ENCODE measurements around the gene KLHL6. TPM values are rescaled to one million over a fixed set of nuclear protein-coding genes. Genes with fewer than 3 reads are reported as not detected.

The KLHL6 gene
- total RNA-seq, 1 experiment from 2014 or later: not detected

DNA sequence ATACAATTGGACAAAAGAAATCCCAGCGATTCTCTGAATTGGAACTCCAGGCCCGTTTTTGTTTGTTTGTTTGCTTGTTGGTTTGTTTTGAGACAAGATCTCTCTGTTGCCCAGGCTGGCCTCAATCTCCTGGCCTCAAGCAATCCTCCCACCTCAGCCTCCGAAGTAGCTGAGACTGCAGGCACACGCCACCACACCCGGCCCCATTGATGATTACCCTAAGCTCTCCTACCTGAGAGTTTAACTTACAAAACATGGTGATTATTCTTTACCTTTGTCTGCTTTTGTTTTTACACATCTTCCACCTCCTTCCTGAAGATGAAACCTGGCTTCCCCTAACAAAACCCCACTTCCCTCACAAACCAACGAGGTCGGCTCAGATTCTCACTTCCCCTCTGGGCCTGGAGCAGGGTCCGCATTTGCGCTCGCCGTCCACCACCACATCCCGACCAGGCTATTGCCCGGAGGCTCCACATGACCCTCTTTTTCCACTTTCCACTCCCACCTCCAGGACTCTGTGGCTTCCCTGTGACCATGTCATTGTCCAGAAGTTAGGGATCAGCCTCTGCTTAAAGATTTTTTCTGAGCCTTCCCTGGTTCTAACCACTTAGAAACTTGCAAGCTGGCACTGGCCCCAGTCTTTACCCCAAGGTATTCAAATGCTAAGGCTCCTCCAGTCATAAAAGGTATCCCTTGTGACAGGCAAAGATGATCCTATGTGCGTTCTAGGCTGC lies 14.8 kb downstream of the KLHL6 start:
- ChIA-PET POLR2A (ENCODE audit: low non-redundant PET) (no interaction called here), CTCF (no interaction called here)
- Histone ChIP-seq H3K4me1 (ENCODE audit: insufficient read depth, low read length, poor library complexity, severe bottlenecking) (no peaks in the 10 kb centered on the region), H3K9me3 (ENCODE audit: low read depth, low read length, poor library complexity, severe bottlenecking) (no peaks in the 10 kb centered on the region), H3K36me3 (ENCODE audit: insufficient read depth, low read length, poor library complexity, severe bottlenecking) (no peaks in the 10 kb centered on the region), H3K27ac (ENCODE audit: low read depth, low read length, poor library complexity, severe bottlenecking) (no peak overlapping the region), H3K27me3 (replicated peaks; ENCODE audit: insufficient read depth, low read depth, low read length, poor library complexity) (no peaks in the 10 kb centered on the region), H3K4me3 (ENCODE audit: low read depth, low read length, poor library complexity, severe bottlenecking) (no peak overlapping the region)
- intact Hi-C loops (cut with micrococcal nuclease; ENCODE audit: unreplicated experiment): no loop called here
- no peak for DNase-seq (ENCODE audit: low spot score)
- TF ChIP-seq EZH2 (IDR thresholded peaks at IDR 0.05; ENCODE audit: borderline replicate concordance, low read depth, low read length, poor library complexity, severe bottlenecking): no peak
- TF ChIP-seq, protein P1, sequence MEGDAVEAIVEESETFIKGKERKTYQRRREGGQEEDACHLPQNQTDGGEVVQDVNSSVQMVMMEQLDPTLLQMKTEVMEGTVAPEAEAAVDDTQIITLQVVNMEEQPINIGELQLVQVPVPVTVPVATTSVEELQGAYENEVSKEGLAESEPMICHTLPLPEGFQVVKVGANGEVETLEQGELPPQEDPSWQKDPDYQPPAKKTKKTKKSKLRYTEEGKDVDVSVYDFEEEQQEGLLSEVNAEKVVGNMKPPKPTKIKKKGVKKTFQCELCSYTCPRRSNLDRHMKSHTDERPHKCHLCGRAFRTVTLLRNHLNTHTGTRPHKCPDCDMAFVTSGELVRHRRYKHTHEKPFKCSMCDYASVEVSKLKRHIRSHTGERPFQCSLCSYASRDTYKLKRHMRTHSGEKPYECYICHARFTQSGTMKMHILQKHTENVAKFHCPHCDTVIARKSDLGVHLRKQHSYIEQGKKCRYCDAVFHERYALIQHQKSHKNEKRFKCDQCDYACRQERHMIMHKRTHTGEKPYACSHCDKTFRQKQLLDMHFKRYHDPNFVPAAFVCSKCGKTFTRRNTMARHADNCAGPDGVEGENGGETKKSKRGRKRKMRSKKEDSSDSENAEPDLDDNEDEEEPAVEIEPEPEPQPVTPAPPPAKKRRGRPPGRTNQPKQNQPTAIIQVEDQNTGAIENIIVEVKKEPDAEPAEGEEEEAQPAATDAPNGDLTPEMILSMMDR (conservative IDR thresholded peaks at IDR 0.05; ENCODE audit: low read depth, low read length): no peak
- BruUV-seq (replicated peaks): no TSS peak

DNA sequence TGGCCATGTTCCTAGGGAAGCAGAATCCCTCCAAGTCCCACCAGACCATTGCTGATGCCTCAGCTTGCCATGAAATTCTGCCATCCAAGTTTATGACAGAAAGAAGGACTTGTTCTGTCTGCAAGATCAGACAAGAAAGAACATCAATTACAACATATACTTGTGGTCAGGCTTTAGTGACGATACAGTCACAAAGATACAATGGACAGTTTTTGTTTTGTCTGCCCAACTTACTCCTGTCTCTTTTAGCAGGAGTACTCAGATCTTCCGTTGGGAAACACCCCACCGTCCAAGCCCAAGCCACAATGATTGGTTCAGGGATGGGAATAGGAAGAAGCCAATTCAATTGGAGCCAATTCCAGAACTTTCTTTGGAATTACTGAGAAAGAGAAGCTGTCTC lies 15.7 kb downstream of the KLHL6 start:
- BruUV-seq (replicated peaks): no TSS peak
- CTCF ChIA-PET: no interaction called here
- Histone ChIP-seq H3K4me1 (ENCODE audit: insufficient read depth, low read length, poor library complexity, severe bottlenecking) (no peaks in the 10 kb centered on the region), H3K36me3 (ENCODE audit: insufficient read depth, low read length, poor library complexity, severe bottlenecking) (no peaks in the 10 kb centered on the region), H3K9me3 (ENCODE audit: low read depth, low read length, poor library complexity, severe bottlenecking) (no peaks in the 10 kb centered on the region), H3K4me3 (ENCODE audit: low read depth, low read length, poor library complexity, severe bottlenecking) (no peak overlapping the region), H3K27ac (ENCODE audit: low read depth, low read length, poor library complexity, severe bottlenecking) (no peak overlapping the region), H3K27me3 (replicated peaks; ENCODE audit: insufficient read depth, low read depth, low read length, poor library complexity) (no peaks in the 10 kb centered on the region)
- POLR2A ChIA-PET (ENCODE audit: low non-redundant PET): no interaction called here
- no peak for TF ChIP-seq EZH2 (IDR thresholded peaks at IDR 0.05; ENCODE audit: borderline replicate concordance, low read depth, low read length, poor library complexity, severe bottlenecking)
- TF ChIP-seq, protein P1 (conservative IDR thresholded peaks at IDR 0.05; ENCODE audit: low read depth, low read length): no peak
- intact Hi-C loops (cut with micrococcal nuclease; ENCODE audit: unreplicated experiment): no loop called here
- no peak for DNase-seq (ENCODE audit: low spot score)

DNA sequence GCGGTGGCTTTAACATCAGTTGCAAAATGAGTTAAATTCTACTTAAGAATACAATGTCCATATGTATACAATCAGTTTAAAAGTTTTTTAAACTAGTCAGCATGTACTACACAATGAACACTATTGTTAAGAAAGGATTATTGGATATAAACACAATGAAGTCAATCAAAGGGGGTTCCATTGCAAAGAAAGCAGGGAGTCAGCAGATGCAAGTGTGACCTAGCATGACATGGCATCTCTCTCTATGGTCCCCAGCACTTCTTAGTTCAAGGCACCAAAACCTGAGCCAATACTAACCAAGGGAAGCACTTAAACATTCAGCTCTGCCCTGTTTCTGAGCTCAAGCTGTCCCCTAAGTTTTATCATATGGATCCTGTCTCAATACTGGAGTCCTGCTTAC lies 17.0 kb downstream of the KLHL6 start:
- ChIA-PET CTCF (no interaction called here), POLR2A (ENCODE audit: low non-redundant PET) (no interaction called here)
- no peaks in the 10 kb centered on the region for H3K4me1 ChIP-seq (ENCODE audit: insufficient read depth, low read length, poor library complexity, severe bottlenecking)
- H3K9me3 ChIP-seq (ENCODE audit: low read depth, low read length, poor library complexity, severe bottlenecking): no peaks in the 10 kb centered on the region
- TF ChIP-seq, protein P1 (conservative IDR thresholded peaks at IDR 0.05; ENCODE audit: low read depth, low read length): no peak
- TF ChIP-seq EZH2 (IDR thresholded peaks at IDR 0.05; ENCODE audit: borderline replicate concordance, low read depth, low read length, poor library complexity, severe bottlenecking): no peak
- intact Hi-C loops (cut with micrococcal nuclease; ENCODE audit: unreplicated experiment): no loop called here
- H3K4me3 ChIP-seq (ENCODE audit: low read depth, low read length, poor library complexity, severe bottlenecking): no peak overlapping the region
- no TSS peak for BruUV-seq (replicated peaks)
- no peaks in the 10 kb centered on the region for H3K36me3 ChIP-seq (ENCODE audit: insufficient read depth, low read length, poor library complexity, severe bottlenecking)
- no peak for DNase-seq (ENCODE audit: low spot score)
- no peak overlapping the region for H3K27ac ChIP-seq (ENCODE audit: low read depth, low read length, poor library complexity, severe bottlenecking)
- peaks cover 3% of the 10 kb centered on the region for H3K27me3 ChIP-seq (replicated peaks; ENCODE audit: insufficient read depth, low read depth, low read length, poor library complexity)

Data from A673 (cell line).